Type B pancreatic cell (in vitro differentiated cells): Measurements from ENCODE around the gene PRSS56. TPM values are rescaled to one million over a fixed set of nuclear protein-coding genes. Genes with fewer than 3 reads are reported as not detected.
A peak's percentile ranks its signal among the peaks of the same experiment; 100 is the strongest.

Experiments
- DNase-seq: peaks from one replicate; pipeline ENCODE4 v3.0.0; 2021; ENCODE audit warnings: mixed read lengths; ENCODE audit not compliant: unreplicated experiment; ENCODE audit errors: extremely low spot score
- H3K27ac Mint-ChIP-seq: 2 replicates; pipeline ENCODE4 v1.8.0; 2021; ENCODE audit warnings: mild to moderate bottlenecking, mixed read lengths
- H3K27me3 Mint-ChIP-seq: 2 replicates; pipeline ENCODE4 v1.8.0; 2021; ENCODE audit warnings: mixed read lengths
- H3K36me3 Mint-ChIP-seq: 2 replicates; pipeline ENCODE4 v1.8.0; 2021; ENCODE audit warnings: mixed read lengths
- H3K4me1 Mint-ChIP-seq: one replicate; pipeline ENCODE4 v1.8.0; 2021; ENCODE audit warnings: mixed read lengths; ENCODE audit not compliant: unreplicated experiment
- H3K4me3 Mint-ChIP-seq: 2 replicates; pipeline ENCODE4 v1.8.0; 2021; ENCODE audit warnings: mild to moderate bottlenecking, mixed read lengths
- H3K9me3 Mint-ChIP-seq: 2 replicates; pipeline ENCODE4 v1.8.0; 2021; ENCODE audit warnings: mixed read lengths
- CTCF ChIP-seq: fragments of 200-600 bp; sonication (generic); conservative IDR thresholded peaks from 2 replicates; pipeline ENCODE4 v1.5.0; 2021; ENCODE audit warnings: antibody characterized with exemption, mild to moderate bottlenecking
- total RNA-seq: library from RNA; stranded (reverse); gene quantifications from 2 replicates; pipeline ENCODE4 v1.2.1, GENCODE V29; 2021; ENCODE audit warnings: low replicate concordance

PRSS56 gene
- total RNA-seq, 1 donor from 2014 or later, result 0.34 TPM

GRCh38 chr2:232551250-232551638, 31.1 kb downstream of the PRSS56 start:
- H3K36me3 Mint-ChIP-seq, result peaks cover 43% of the 10 kb centered on the region
- TF ChIP-seq CTCF, result no peak

GRCh38 chr2:232551776-232552175, 31.6 kb downstream of the PRSS56 start:
- Mint-ChIP-seq H3K4me3 (peak overlapping the region; percentile 95), H3K27ac (peak overlapping the region; percentile 93), H3K9me3 (peaks cover 8% of the 10 kb centered on the region), H3K27me3 (no peaks in the 10 kb centered on the region), H3K36me3 (peaks cover 42% of the 10 kb centered on the region), H3K4me1 (peaks cover 17% of the 10 kb centered on the region)
- no peak for DNase-seq
- no peak for TF ChIP-seq CTCF

More at GRCh38 chr2:232551250-232551638, 31.1 kb downstream of the PRSS56 start:
- peak overlapping the region; percentile 95 for H3K4me3 Mint-ChIP-seq
- H3K4me1 Mint-ChIP-seq, result peaks cover 17% of the 10 kb centered on the region
- H3K27me3 Mint-ChIP-seq, result no peaks in the 10 kb centered on the region
- peak overlapping the region; percentile 93 for H3K27ac Mint-ChIP-seq
- no peak for DNase-seq
- H3K9me3 Mint-ChIP-seq, result peaks cover 8% of the 10 kb centered on the region

- no peaks in the 10 kb centered on the region for H3K27me3 Mint-ChIP-seq
- TF ChIP-seq CTCF, result no peak
- no peak overlapping the region for H3K4me3 Mint-ChIP-seq
- no peaks in the 10 kb centered on the region for H3K9me3 Mint-ChIP-seq
- peaks cover 33% of the 10 kb centered on the region for H3K36me3 Mint-ChIP-seq
- no peak for DNase-seq
- no peak overlapping the region for H3K27ac Mint-ChIP-seq
- H3K4me1 Mint-ChIP-seq, result peaks cover 10% of the 10 kb centered on the region
Observed at GRCh38 chr2:232556426-232556825, 36.2 kb downstream of the PRSS56 start.

- Mint-ChIP-seq H3K27me3 (no peaks in the 10 kb centered on the region), H3K4me3 (no peak overlapping the region), H3K36me3 (peaks cover 37% of the 10 kb centered on the region), H3K27ac (no peak overlapping the region), H3K9me3 (no peaks in the 10 kb centered on the region), H3K4me1 (no peaks in the 10 kb centered on the region)
- DNase-seq, result no peak
- no peak for TF ChIP-seq CTCF
Observed at GRCh38 chr2:232562515-232563151, 42.4 kb downstream of the PRSS56 start.

GRCh38 chr2:232563580-232563979, 43.4 kb downstream of the PRSS56 start:
- H3K27me3 Mint-ChIP-seq, result no peaks in the 10 kb centered on the region
- H3K4me1 Mint-ChIP-seq, result no peaks in the 10 kb centered on the region
- TF ChIP-seq CTCF, result no peak
- H3K9me3 Mint-ChIP-seq, result no peaks in the 10 kb centered on the region
- H3K36me3 Mint-ChIP-seq, result peaks cover 40% of the 10 kb centered on the region
- no peak overlapping the region for H3K4me3 Mint-ChIP-seq
- H3K27ac Mint-ChIP-seq, result no peak overlapping the region
- DNase-seq, result no peak
